ENCODE data around the gene PARS2. TPM values are rescaled to one million over a fixed set of nuclear protein-coding genes. Genes with fewer than 3 reads are reported as not detected.

The PARS2 gene
- total RNA-seq, 1 experiment from 2014 or later: 10.2 TPM

- no peak overlapping the region for H3K18ac ChIP-seq (ENCODE audit: insufficient read length, low read depth, low read length)
- no peak overlapping the region for H3K56ac ChIP-seq (ENCODE audit: insufficient read length, low read depth, low read length)
- Mint-ChIP-seq H3K9me3 (no peaks in the 10 kb centered on the region), H3K27me3 (ENCODE audit: low read depth) (peaks cover 53% of the 10 kb centered on the region), H3K4me1 (peaks cover 6 to 7% of the 10 kb centered on the region in 2 experiments), H3K36me3 (ENCODE audit: insufficient read depth in 1 of 3, low read depth in 3 of 3) (no peaks in the 10 kb centered on the region), H3K27ac (no peak overlapping the region), H3K4me3 (no peak overlapping the region)
- H3K4me1 ChIP-seq (ENCODE audit: insufficient read depth, low read length): no peaks in the 10 kb centered on the region
- no peak overlapping the region for H2BK12ac ChIP-seq (ENCODE audit: insufficient read length, low read depth, low read length)
- no peak overlapping the region for H4K5ac ChIP-seq (ENCODE audit: insufficient read length, low read depth, low read length)
- no peak overlapping the region for H3T11ph ChIP-seq (ENCODE audit: low read length)
- H3K23me2 ChIP-seq (ENCODE audit: insufficient read length, low read depth, low read length, poor library complexity, severe bottlenecking): no peaks in the 10 kb centered on the region
- H2BK20ac ChIP-seq (ENCODE audit: low read depth, low read length, poor library complexity, severe bottlenecking): no peak overlapping the region
- no peak overlapping the region for H2BK15ac ChIP-seq (ENCODE audit: low read depth, low read length)
- H3K23ac ChIP-seq (ENCODE audit: insufficient read length, low read depth, low read length): no peak overlapping the region
- H3K9ac ChIP-seq (ENCODE audit: extremely low read depth, insufficient read length, low read length): no peak overlapping the region
- H4K8ac ChIP-seq (replicated peaks; ENCODE audit: insufficient read length, low read depth, low read length): no peak overlapping the region
- no peak for DNase-seq
- H2AK5ac ChIP-seq (ENCODE audit: insufficient read length, low read length): no peak overlapping the region
- no peak overlapping the region for H3K14ac ChIP-seq (ENCODE audit: insufficient read depth, low read length)
- no peak overlapping the region for H3K4ac ChIP-seq (ENCODE audit: low read depth, low read length)
- H2AFZ ChIP-seq (ENCODE audit: low read length): no peak overlapping the region
- no peaks in the 10 kb centered on the region for H4K20me1 ChIP-seq (ENCODE audit: control insufficient read depth, insufficient read depth, insufficient read length)
- H3K79me2 ChIP-seq (ENCODE audit: insufficient read depth, low read length): no peaks in the 10 kb centered on the region
- no peak overlapping the region for H3K4me2 ChIP-seq (ENCODE audit: insufficient read depth, insufficient read length, low read length)
- no peak overlapping the region for H2BK120ac ChIP-seq (ENCODE audit: low read depth, low read length, poor library complexity, severe bottlenecking)
- no peak for TF ChIP-seq CTCF (conservative IDR thresholded peaks at IDR 0.05)
- no peak overlapping the region for H4K91ac ChIP-seq (ENCODE audit: insufficient read length, low read depth, low read length)
- H2BK5ac ChIP-seq (ENCODE audit: insufficient read length, low read length): no peak overlapping the region
- no peaks in the 10 kb centered on the region for H3K9me3 ChIP-seq (ENCODE audit: control insufficient read depth, low read depth, low read length)
- H3K79me1 ChIP-seq (ENCODE audit: insufficient read depth, low read depth, low read length, poor library complexity, severe bottlenecking): no peaks in the 10 kb centered on the region
- no peak overlapping the region for H3K27ac ChIP-seq (ENCODE audit: insufficient read length, low read depth, low read length)
- no peaks in the 10 kb centered on the region; the same call in 1 of the 2 replicates for H3K27me3 ChIP-seq (ENCODE audit: insufficient read depth, low read length)
Observed at GRCh38 chr1:54708385-54708784, 55.9 kb downstream of the PARS2 start.

Other genes with a start within 250 kb of the PARS2 start
- 3.6 and 4.0 TPM in 2 replicates for gene ACOT11, start 216.3 kb downstream of the PARS2 start, total RNA-seq (2021)
- gene FAM151A, start 141.0 kb downstream of the PARS2 start, total RNA-seq (2021): not detected in 2 replicates
- 0.09 TPM in 1 of 2 replicates, not detected in the other for gene MROH7, start 122.7 kb downstream of the PARS2 start, total RNA-seq (2021)
- 30.0 and 30.8 TPM in 2 replicates for gene TTC4, start 48.7 kb downstream of the PARS2 start, total RNA-seq (2021)
- 0.55 and 0.59 TPM in 2 replicates for gene TTC22, start 36.8 kb upstream of the PARS2 start, total RNA-seq (2021)
- gene DHCR24, start 122.7 kb upstream of the PARS2 start, total RNA-seq (2021): 318 and 340 TPM in 2 replicates
- 0.61 and 1.0 TPM in 2 replicates for gene TMEM61, start 216.1 kb upstream of the PARS2 start, total RNA-seq (2021)
- 0.17 and 0.35 TPM in 2 replicates for gene BSND, start 234.4 kb upstream of the PARS2 start, total RNA-seq (2021)